H9 (cell line): ENCODE measurements around the gene ARMC12. TPM values are rescaled to one million over a fixed set of nuclear protein-coding genes. Genes with fewer than 3 reads are reported as not detected.

Experiments
- DNase-seq: peaks from one replicate; pipeline ENCODE4 v3.0.0-alpha.2; 2017
- H2AFZ ChIP-seq: one replicate; pipeline ENCODE4 v1.6.1; 2013; ENCODE audit warnings: mild to moderate bottlenecking, low read length, control low read depth, moderate library complexity
- H2AK5ac ChIP-seq: 2 replicates; pipeline ENCODE4 v1.6.1; 2013; ENCODE audit warnings: low read length, control low read depth, mixed read lengths; ENCODE audit not compliant: insufficient read length
- H2BK120ac ChIP-seq: one replicate; pipeline ENCODE4 v1.6.1; 2013; ENCODE audit warnings: low read depth, mild to moderate bottlenecking, low read length, control low read depth, inconsistent platforms; ENCODE audit not compliant: poor library complexity, severe bottlenecking
- H2BK12ac ChIP-seq: 2 replicates; pipeline ENCODE4 v1.6.1; 2013; ENCODE audit warnings: low read length, control low read depth, mixed read lengths, low read depth; ENCODE audit not compliant: insufficient read length
- H2BK15ac ChIP-seq: 2 replicates; pipeline ENCODE4 v1.6.1; 2013; ENCODE audit warnings: low read depth, low read length, control low read depth
- H2BK20ac ChIP-seq: one replicate; pipeline ENCODE4 v1.6.1; 2013; ENCODE audit warnings: low read depth, mild to moderate bottlenecking, low read length, control low read depth, inconsistent platforms; ENCODE audit not compliant: poor library complexity, severe bottlenecking
- H2BK5ac ChIP-seq: 2 replicates; pipeline ENCODE4 v1.6.1; 2013; ENCODE audit warnings: low read length, control low read depth, mixed read lengths; ENCODE audit not compliant: insufficient read length
- H3K14ac ChIP-seq: 2 replicates; pipeline ENCODE4 v1.6.1; 2013; ENCODE audit warnings: low read length, control low read depth; ENCODE audit not compliant: insufficient read depth
- H3K18ac ChIP-seq: 2 replicates; pipeline ENCODE4 v1.6.1; 2013; ENCODE audit warnings: low read depth, mild to moderate bottlenecking, mixed read lengths, low read length, control low read depth; ENCODE audit not compliant: insufficient read length
- H3K23ac ChIP-seq: 2 replicates; pipeline ENCODE4 v1.6.1; 2013; ENCODE audit warnings: low read length, control low read depth, mixed read lengths, low read depth; ENCODE audit not compliant: insufficient read length
- H3K23me2 ChIP-seq: 2 replicates; pipeline ENCODE4 v1.6.1; 2013; ENCODE audit warnings: low read depth, mild to moderate bottlenecking, mixed read lengths, low read length, control low read depth; ENCODE audit not compliant: insufficient read length, poor library complexity, severe bottlenecking
- H3K27ac ChIP-seq: 2 replicates; pipeline ENCODE4 v1.5.1; 2013; ENCODE audit warnings: low read length, control low read depth, mixed read lengths, low read depth; ENCODE audit not compliant: insufficient read length
- H3K27me3 ChIP-seq: 2 replicates; pipeline ENCODE4 v1.6.1; 2013; ENCODE audit warnings: low read length, control low read depth, inconsistent platforms; ENCODE audit not compliant: insufficient read depth
- H3K4ac ChIP-seq: 2 replicates; pipeline ENCODE4 v1.6.1; 2013; ENCODE audit warnings: low read depth, mild to moderate bottlenecking, control low read depth, inconsistent platforms, low read length, moderate library complexity
- H3K4me1 ChIP-seq: 2 replicates; pipeline ENCODE4 v1.6.1; 2013; ENCODE audit warnings: low read length, control low read depth, inconsistent platforms; ENCODE audit not compliant: insufficient read depth
- H3K4me2 ChIP-seq: 2 replicates; pipeline ENCODE4 v1.6.1; 2013; ENCODE audit warnings: low read length, control low read depth, mixed read lengths; ENCODE audit not compliant: insufficient read length, insufficient read depth
- H3K56ac ChIP-seq: 2 replicates; pipeline ENCODE4 v1.6.1; 2013; ENCODE audit warnings: low read depth, mild to moderate bottlenecking, mixed read lengths, low read length, control low read depth; ENCODE audit not compliant: insufficient read length
- H3K79me1 ChIP-seq: 2 replicates; pipeline ENCODE4 v1.6.1; 2013; ENCODE audit warnings: low read depth, mild to moderate bottlenecking, moderate library complexity, low read length, control low read depth, inconsistent platforms; ENCODE audit not compliant: insufficient read depth, poor library complexity, severe bottlenecking
- H3K79me2 ChIP-seq: 2 replicates; pipeline ENCODE4 v1.6.1; 2013; ENCODE audit warnings: low read length, control low read depth, inconsistent platforms; ENCODE audit not compliant: insufficient read depth
- H3K9ac ChIP-seq: 2 replicates; pipeline ENCODE4 v1.6.1; 2013; ENCODE audit warnings: low read length, control low read depth, mixed read lengths; ENCODE audit not compliant: insufficient read length; ENCODE audit errors: extremely low read depth
- H3K9me3 ChIP-seq: one replicate; pipeline ENCODE4 v1.6.1; 2013; ENCODE audit warnings: low read depth, low read length, inconsistent platforms; ENCODE audit not compliant: control insufficient read depth
- H3T11ph ChIP-seq: one replicate; pipeline ENCODE4 v1.6.1; 2013; ENCODE audit warnings: mild to moderate bottlenecking, low read length, control low read depth, inconsistent platforms
- H4K20me1 ChIP-seq: one replicate; pipeline ENCODE4 v1.6.1; 2013; ENCODE audit not compliant: control insufficient read depth, insufficient read length, insufficient read depth
- H4K5ac ChIP-seq: 2 replicates; pipeline ENCODE4 v1.6.1; 2013; ENCODE audit warnings: low read depth, mild to moderate bottlenecking, mixed read lengths, low read length, control low read depth; ENCODE audit not compliant: insufficient read length
- H4K8ac ChIP-seq: replicated peaks from 2 replicates; pipeline ENCODE4 v1.6.1; 2013; ENCODE audit warnings: low read length, control low read depth, mixed read lengths, low read depth; ENCODE audit not compliant: insufficient read length
- H4K91ac ChIP-seq: 2 replicates; pipeline ENCODE4 v1.6.1; 2013; ENCODE audit warnings: low read depth, mild to moderate bottlenecking, moderate library complexity, mixed read lengths, low read length, control low read depth; ENCODE audit not compliant: insufficient read length
- H3K27ac Mint-ChIP-seq, 3 experiments: 2 replicates in 2 of 3; 3 replicates in 1 of 3; pipeline ENCODE4 v1.8.0; 2020 to 2021; ENCODE audit warnings: mixed read lengths in 3 of 3, mild to moderate bottlenecking in 1 of 3, moderate library complexity in 1 of 3
- H3K27me3 Mint-ChIP-seq: 2 replicates; pipeline ENCODE4 v1.8.0; 2021; ENCODE audit warnings: low read depth, mild to moderate bottlenecking, moderate library complexity, mixed read lengths
- H3K36me3 Mint-ChIP-seq, 3 experiments: 2 replicates in 2 of 3; 3 replicates in 1 of 3; pipeline ENCODE4 v1.8.0; 2020 to 2021; ENCODE audit warnings: low read depth in 3 of 3, mixed read lengths in 3 of 3; ENCODE audit not compliant: insufficient read depth in 1 of 3
- H3K4me1 Mint-ChIP-seq, 2 experiments: 2 replicates each; pipeline ENCODE4 v1.8.0; 2020; ENCODE audit warnings: mixed read lengths in 2 of 2
- H3K4me3 Mint-ChIP-seq, 2 experiments: 2 replicates in 1 of 2; 3 replicates in 1 of 2; pipeline ENCODE4 v1.8.0; 2020 to 2021; ENCODE audit warnings: mild to moderate bottlenecking in 2 of 2, mixed read lengths in 2 of 2, moderate library complexity in 1 of 2
- H3K9me3 Mint-ChIP-seq, 2 experiments: 2 replicates in 1 of 2; 3 replicates in 1 of 2; pipeline ENCODE4 v1.8.0; 2020; ENCODE audit warnings: mild to moderate bottlenecking in 2 of 2, mixed read lengths in 2 of 2, moderate library complexity in 1 of 2
- WGBS: extraction: QIAGEN DNeasy Blood & Tissue Kit; methylation state at CpG from one replicate; pipeline ENCODE4 v1.1.7; 2013; ENCODE audit warnings: missing lambda C conversion rate, low lambda C conversion rate, mixed read lengths; ENCODE audit not compliant: insufficient read length; ENCODE audit errors: extremely low coverage; 5-methylcytosine and 5-hydroxymethylcytosine counted together
- total RNA-seq: library from RNA; stranded (reverse); gene quantifications from 2 replicates; pipeline ENCODE4 v1.2.1, GENCODE V29; 2021
- TF ChIP-seq, protein P1 (sequence below): fragments of 200-600 bp; sonication (generic); conservative IDR thresholded peaks from 3 replicates; pipeline ENCODE4 v1.8.0; 2021; ENCODE audit warnings: antibody characterized with exemption, mild to moderate bottlenecking

The ARMC12 gene
- total RNA-seq, 1 experiment from 2014 or later, result 1.7 TPM

DNA sequence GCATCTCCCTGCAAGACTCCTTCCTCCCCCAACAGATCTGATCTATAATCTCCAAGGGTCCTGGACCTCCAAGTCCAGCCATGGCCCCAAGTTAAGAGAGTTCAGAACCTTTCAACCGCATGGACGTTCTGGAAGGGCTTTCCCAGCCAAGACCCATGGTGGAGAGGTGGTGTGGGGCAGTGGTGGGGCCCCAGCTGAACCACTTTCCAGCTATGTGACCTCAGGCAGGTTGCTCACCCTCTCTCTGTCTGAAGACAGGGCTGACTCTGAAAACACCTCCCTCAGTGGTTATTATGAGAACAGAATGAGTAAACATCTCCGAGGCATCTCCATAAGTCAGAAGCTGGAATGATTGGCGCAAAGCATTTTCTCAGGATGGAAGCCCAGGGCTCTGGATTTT lies 59.4 kb downstream of the ARMC12 start:
- peak overlapping the region in 1 of 3 experiments; percentile 52; a peak in 2 of 7 replicates for H3K27ac Mint-ChIP-seq

More for the DNA sequence above, 59.4 kb downstream of the ARMC12 start:
- no peaks in the 10 kb centered on the region for H4K20me1 ChIP-seq
- H2BK5ac ChIP-seq, result no peak overlapping the region
- no peak overlapping the region for H2AK5ac ChIP-seq
- H3K4ac ChIP-seq, result no peak overlapping the region
- no peak overlapping the region for H4K91ac ChIP-seq
- H3K9me3 Mint-ChIP-seq, result no peaks in the 10 kb centered on the region; a peak in 1 of 5 replicates
- H3K79me2 ChIP-seq, result no peaks in the 10 kb centered on the region
- whole genome bisulfite sequencing, result no CpG with 5 or more reads among the region's 4 CpGs
- H2AFZ ChIP-seq, result no peak overlapping the region
- H2BK15ac ChIP-seq, result no peak overlapping the region
- H3K56ac ChIP-seq, result no peak overlapping the region
- no peak overlapping the region for H3K18ac ChIP-seq
- H4K5ac ChIP-seq, result no peak overlapping the region
- H3K9ac ChIP-seq, result no peak overlapping the region
- H2BK12ac ChIP-seq, result no peak overlapping the region
- no peaks in the 10 kb centered on the region for H3K23me2 ChIP-seq
- peaks cover 0 to 2% (median 0%) of the 10 kb centered on the region in 3 experiments; a peak in 1 of 7 replicates for H3K36me3 Mint-ChIP-seq
- TF ChIP-seq, protein P1, sequence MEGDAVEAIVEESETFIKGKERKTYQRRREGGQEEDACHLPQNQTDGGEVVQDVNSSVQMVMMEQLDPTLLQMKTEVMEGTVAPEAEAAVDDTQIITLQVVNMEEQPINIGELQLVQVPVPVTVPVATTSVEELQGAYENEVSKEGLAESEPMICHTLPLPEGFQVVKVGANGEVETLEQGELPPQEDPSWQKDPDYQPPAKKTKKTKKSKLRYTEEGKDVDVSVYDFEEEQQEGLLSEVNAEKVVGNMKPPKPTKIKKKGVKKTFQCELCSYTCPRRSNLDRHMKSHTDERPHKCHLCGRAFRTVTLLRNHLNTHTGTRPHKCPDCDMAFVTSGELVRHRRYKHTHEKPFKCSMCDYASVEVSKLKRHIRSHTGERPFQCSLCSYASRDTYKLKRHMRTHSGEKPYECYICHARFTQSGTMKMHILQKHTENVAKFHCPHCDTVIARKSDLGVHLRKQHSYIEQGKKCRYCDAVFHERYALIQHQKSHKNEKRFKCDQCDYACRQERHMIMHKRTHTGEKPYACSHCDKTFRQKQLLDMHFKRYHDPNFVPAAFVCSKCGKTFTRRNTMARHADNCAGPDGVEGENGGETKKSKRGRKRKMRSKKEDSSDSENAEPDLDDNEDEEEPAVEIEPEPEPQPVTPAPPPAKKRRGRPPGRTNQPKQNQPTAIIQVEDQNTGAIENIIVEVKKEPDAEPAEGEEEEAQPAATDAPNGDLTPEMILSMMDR, result no peak
- peaks cover 5% of the 10 kb centered on the region; the same call in 1 of the 2 replicates for H3K4me1 ChIP-seq
- H3K27me3 Mint-ChIP-seq, result peaks cover 2% of the 10 kb centered on the region; the same call in 1 of the 2 replicates
- H2BK20ac ChIP-seq, result no peak overlapping the region
- H3K27me3 ChIP-seq, result no peaks in the 10 kb centered on the region
- H3K4me3 Mint-ChIP-seq, result no peak overlapping the region
- peaks cover 20 to 22% of the 10 kb centered on the region in 2 experiments for H3K4me1 Mint-ChIP-seq
- H3K4me2 ChIP-seq, result no peak overlapping the region
- H2BK120ac ChIP-seq, result no peak overlapping the region
- no peaks in the 10 kb centered on the region for H3K79me1 ChIP-seq
- no peak for DNase-seq
- H3K14ac ChIP-seq, result no peak overlapping the region; the same call in 1 of the 2 replicates
- no peak overlapping the region for H3T11ph ChIP-seq
- H3K27ac ChIP-seq, result no peak overlapping the region
- H3K23ac ChIP-seq, result no peak overlapping the region
- H4K8ac ChIP-seq, result no peak overlapping the region
- no peaks in the 10 kb centered on the region for H3K9me3 ChIP-seq
